H9 (cell line): ENCODE measurements around the gene HIPK2. TPM values are rescaled to one million over a fixed set of nuclear protein-coding genes. Genes with fewer than 3 reads are reported as not detected.
A peak's percentile ranks its signal among the peaks of the same experiment; 100 is the strongest.

Experiments used
- DNase-seq: peaks from one replicate; pipeline ENCODE4 v3.0.0-alpha.2; 2017
- H2AFZ ChIP-seq: one replicate; pipeline ENCODE4 v1.6.1; 2013; ENCODE audit warnings: mild to moderate bottlenecking, low read length, control low read depth, moderate library complexity
- H2AK5ac ChIP-seq: 2 replicates; pipeline ENCODE4 v1.6.1; 2013; ENCODE audit warnings: low read length, control low read depth, mixed read lengths; ENCODE audit not compliant: insufficient read length
- H2BK120ac ChIP-seq: one replicate; pipeline ENCODE4 v1.6.1; 2013; ENCODE audit warnings: low read depth, mild to moderate bottlenecking, low read length, control low read depth, inconsistent platforms; ENCODE audit not compliant: poor library complexity, severe bottlenecking
- H2BK12ac ChIP-seq: 2 replicates; pipeline ENCODE4 v1.6.1; 2013; ENCODE audit warnings: low read length, control low read depth, mixed read lengths, low read depth; ENCODE audit not compliant: insufficient read length
- H2BK15ac ChIP-seq: 2 replicates; pipeline ENCODE4 v1.6.1; 2013; ENCODE audit warnings: low read depth, low read length, control low read depth
- H2BK20ac ChIP-seq: one replicate; pipeline ENCODE4 v1.6.1; 2013; ENCODE audit warnings: low read depth, mild to moderate bottlenecking, low read length, control low read depth, inconsistent platforms; ENCODE audit not compliant: poor library complexity, severe bottlenecking
- H2BK5ac ChIP-seq: 2 replicates; pipeline ENCODE4 v1.6.1; 2013; ENCODE audit warnings: low read length, control low read depth, mixed read lengths; ENCODE audit not compliant: insufficient read length
- H3K14ac ChIP-seq: 2 replicates; pipeline ENCODE4 v1.6.1; 2013; ENCODE audit warnings: low read length, control low read depth; ENCODE audit not compliant: insufficient read depth
- H3K18ac ChIP-seq: 2 replicates; pipeline ENCODE4 v1.6.1; 2013; ENCODE audit warnings: low read depth, mild to moderate bottlenecking, mixed read lengths, low read length, control low read depth; ENCODE audit not compliant: insufficient read length
- H3K23ac ChIP-seq: 2 replicates; pipeline ENCODE4 v1.6.1; 2013; ENCODE audit warnings: low read length, control low read depth, mixed read lengths, low read depth; ENCODE audit not compliant: insufficient read length
- H3K23me2 ChIP-seq: 2 replicates; pipeline ENCODE4 v1.6.1; 2013; ENCODE audit warnings: low read depth, mild to moderate bottlenecking, mixed read lengths, low read length, control low read depth; ENCODE audit not compliant: insufficient read length, poor library complexity, severe bottlenecking
- H3K27ac ChIP-seq: 2 replicates; pipeline ENCODE4 v1.5.1; 2013; ENCODE audit warnings: low read length, control low read depth, mixed read lengths, low read depth; ENCODE audit not compliant: insufficient read length
- H3K27me3 ChIP-seq: 2 replicates; pipeline ENCODE4 v1.6.1; 2013; ENCODE audit warnings: low read length, control low read depth, inconsistent platforms; ENCODE audit not compliant: insufficient read depth
- H3K4ac ChIP-seq: 2 replicates; pipeline ENCODE4 v1.6.1; 2013; ENCODE audit warnings: low read depth, mild to moderate bottlenecking, control low read depth, inconsistent platforms, low read length, moderate library complexity
- H3K4me1 ChIP-seq: 2 replicates; pipeline ENCODE4 v1.6.1; 2013; ENCODE audit warnings: low read length, control low read depth, inconsistent platforms; ENCODE audit not compliant: insufficient read depth
- H3K4me2 ChIP-seq: 2 replicates; pipeline ENCODE4 v1.6.1; 2013; ENCODE audit warnings: low read length, control low read depth, mixed read lengths; ENCODE audit not compliant: insufficient read length, insufficient read depth
- H3K56ac ChIP-seq: 2 replicates; pipeline ENCODE4 v1.6.1; 2013; ENCODE audit warnings: low read depth, mild to moderate bottlenecking, mixed read lengths, low read length, control low read depth; ENCODE audit not compliant: insufficient read length
- H3K79me1 ChIP-seq: 2 replicates; pipeline ENCODE4 v1.6.1; 2013; ENCODE audit warnings: low read depth, mild to moderate bottlenecking, moderate library complexity, low read length, control low read depth, inconsistent platforms; ENCODE audit not compliant: insufficient read depth, poor library complexity, severe bottlenecking
- H3K79me2 ChIP-seq: 2 replicates; pipeline ENCODE4 v1.6.1; 2013; ENCODE audit warnings: low read length, control low read depth, inconsistent platforms; ENCODE audit not compliant: insufficient read depth
- H3K9ac ChIP-seq: 2 replicates; pipeline ENCODE4 v1.6.1; 2013; ENCODE audit warnings: low read length, control low read depth, mixed read lengths; ENCODE audit not compliant: insufficient read length; ENCODE audit errors: extremely low read depth
- H3K9me3 ChIP-seq: one replicate; pipeline ENCODE4 v1.6.1; 2013; ENCODE audit warnings: low read depth, low read length, inconsistent platforms; ENCODE audit not compliant: control insufficient read depth
- H3T11ph ChIP-seq: one replicate; pipeline ENCODE4 v1.6.1; 2013; ENCODE audit warnings: mild to moderate bottlenecking, low read length, control low read depth, inconsistent platforms
- H4K20me1 ChIP-seq: one replicate; pipeline ENCODE4 v1.6.1; 2013; ENCODE audit not compliant: control insufficient read depth, insufficient read length, insufficient read depth
- H4K5ac ChIP-seq: 2 replicates; pipeline ENCODE4 v1.6.1; 2013; ENCODE audit warnings: low read depth, mild to moderate bottlenecking, mixed read lengths, low read length, control low read depth; ENCODE audit not compliant: insufficient read length
- H4K8ac ChIP-seq: replicated peaks from 2 replicates; pipeline ENCODE4 v1.6.1; 2013; ENCODE audit warnings: low read length, control low read depth, mixed read lengths, low read depth; ENCODE audit not compliant: insufficient read length
- H4K91ac ChIP-seq: 2 replicates; pipeline ENCODE4 v1.6.1; 2013; ENCODE audit warnings: low read depth, mild to moderate bottlenecking, moderate library complexity, mixed read lengths, low read length, control low read depth; ENCODE audit not compliant: insufficient read length
- H3K27ac Mint-ChIP-seq, 3 experiments: 2 replicates in 2 of 3; 3 replicates in 1 of 3; pipeline ENCODE4 v1.8.0; 2020 to 2021; ENCODE audit warnings: mixed read lengths in 3 of 3, mild to moderate bottlenecking in 1 of 3, moderate library complexity in 1 of 3
- H3K27me3 Mint-ChIP-seq: 2 replicates; pipeline ENCODE4 v1.8.0; 2021; ENCODE audit warnings: low read depth, mild to moderate bottlenecking, moderate library complexity, mixed read lengths
- H3K36me3 Mint-ChIP-seq, 3 experiments: 2 replicates in 2 of 3; 3 replicates in 1 of 3; pipeline ENCODE4 v1.8.0; 2020 to 2021; ENCODE audit warnings: low read depth in 3 of 3, mixed read lengths in 3 of 3; ENCODE audit not compliant: insufficient read depth in 1 of 3
- H3K4me1 Mint-ChIP-seq, 2 experiments: 2 replicates each; pipeline ENCODE4 v1.8.0; 2020; ENCODE audit warnings: mixed read lengths in 2 of 2
- H3K4me3 Mint-ChIP-seq, 2 experiments: 2 replicates in 1 of 2; 3 replicates in 1 of 2; pipeline ENCODE4 v1.8.0; 2020 to 2021; ENCODE audit warnings: mild to moderate bottlenecking in 2 of 2, mixed read lengths in 2 of 2, moderate library complexity in 1 of 2
- H3K9me3 Mint-ChIP-seq, 2 experiments: 2 replicates in 1 of 2; 3 replicates in 1 of 2; pipeline ENCODE4 v1.8.0; 2020; ENCODE audit warnings: mild to moderate bottlenecking in 2 of 2, mixed read lengths in 2 of 2, moderate library complexity in 1 of 2
- WGBS: extraction: QIAGEN DNeasy Blood & Tissue Kit; methylation state at CpG from one replicate; pipeline ENCODE4 v1.1.7; 2013; ENCODE audit warnings: missing lambda C conversion rate, low lambda C conversion rate, mixed read lengths; ENCODE audit not compliant: insufficient read length; ENCODE audit errors: extremely low coverage; 5-methylcytosine and 5-hydroxymethylcytosine counted together
- total RNA-seq: library from RNA; stranded (reverse); gene quantifications from 2 replicates; pipeline ENCODE4 v1.2.1, GENCODE V29; 2021
- TF ChIP-seq, protein P1 (sequence below): fragments of 200-600 bp; sonication (generic); conservative IDR thresholded peaks from 3 replicates; pipeline ENCODE4 v1.8.0; 2021; ENCODE audit warnings: antibody characterized with exemption, mild to moderate bottlenecking

Gene HIPK2
- total RNA-seq, 1 experiment from 2014 or later, result 21.9 TPM

GRCh38 chr7:139630643-139631519 is 146.9 kb downstream of the HIPK2 start:
- Histone ChIP-seq H3K9me3 (no peaks in the 10 kb centered on the region), H4K91ac (no peak overlapping the region), H3K18ac (no peak overlapping the region), H3K79me1 (no peaks in the 10 kb centered on the region), H2BK120ac (no peak overlapping the region), H4K5ac (no peak overlapping the region), H3K4me1 (no peaks in the 10 kb centered on the region; the same call in 1 of the 2 replicates), H3K23me2 (no peaks in the 10 kb centered on the region), H2BK15ac (no peak overlapping the region), H3K27me3 (no peaks in the 10 kb centered on the region), H2BK20ac (no peak overlapping the region), H2AFZ (no peak overlapping the region), H3K27ac (no peak overlapping the region), H2BK5ac (no peak overlapping the region), H3K23ac (no peak overlapping the region), H3T11ph (no peak overlapping the region), H3K9ac (no peak overlapping the region), H3K56ac (no peak overlapping the region), H3K4me2 (no peak overlapping the region), H4K8ac (no peak overlapping the region), H2BK12ac (no peak overlapping the region), H2AK5ac (no peak overlapping the region), H3K14ac (no peak overlapping the region; the same call in 1 of the 2 replicates), H4K20me1 (no peaks in the 10 kb centered on the region), H3K79me2 (no peaks in the 10 kb centered on the region), H3K4ac (no peak overlapping the region)
- Mint-ChIP-seq H3K4me1 (peaks cover 11 to 13% of the 10 kb centered on the region in 2 experiments), H3K36me3 (peaks cover 5 to 33% (median 21%) of the 10 kb centered on the region in 3 experiments), H3K4me3 (no peak overlapping the region), H3K9me3 (no peaks in the 10 kb centered on the region), H3K27ac (peak overlapping the region in 1 of 3 experiments; percentile 91; a peak in 1 of 7 replicates), H3K27me3 (no peaks in the 10 kb centered on the region)
- no peak for DNase-seq
- no CpG with 5 or more reads among the region's 19 CpGs for WGBS
- TF ChIP-seq, protein P1, sequence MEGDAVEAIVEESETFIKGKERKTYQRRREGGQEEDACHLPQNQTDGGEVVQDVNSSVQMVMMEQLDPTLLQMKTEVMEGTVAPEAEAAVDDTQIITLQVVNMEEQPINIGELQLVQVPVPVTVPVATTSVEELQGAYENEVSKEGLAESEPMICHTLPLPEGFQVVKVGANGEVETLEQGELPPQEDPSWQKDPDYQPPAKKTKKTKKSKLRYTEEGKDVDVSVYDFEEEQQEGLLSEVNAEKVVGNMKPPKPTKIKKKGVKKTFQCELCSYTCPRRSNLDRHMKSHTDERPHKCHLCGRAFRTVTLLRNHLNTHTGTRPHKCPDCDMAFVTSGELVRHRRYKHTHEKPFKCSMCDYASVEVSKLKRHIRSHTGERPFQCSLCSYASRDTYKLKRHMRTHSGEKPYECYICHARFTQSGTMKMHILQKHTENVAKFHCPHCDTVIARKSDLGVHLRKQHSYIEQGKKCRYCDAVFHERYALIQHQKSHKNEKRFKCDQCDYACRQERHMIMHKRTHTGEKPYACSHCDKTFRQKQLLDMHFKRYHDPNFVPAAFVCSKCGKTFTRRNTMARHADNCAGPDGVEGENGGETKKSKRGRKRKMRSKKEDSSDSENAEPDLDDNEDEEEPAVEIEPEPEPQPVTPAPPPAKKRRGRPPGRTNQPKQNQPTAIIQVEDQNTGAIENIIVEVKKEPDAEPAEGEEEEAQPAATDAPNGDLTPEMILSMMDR, result no peak
